NT2/D1 (cell line): ENCODE measurements around the gene ZNF488.

Experiments used
- DNase-seq: peaks from one replicate; pipeline ENCODE4 v3.0.0-alpha.2; 2011; ENCODE audit warnings: low read depth, low spot score
- H3K27me3 ChIP-seq: 2 replicates; pipeline ENCODE4 v1.6.0; 2011; ENCODE audit warnings: mild to moderate bottlenecking; ENCODE audit not compliant: insufficient read length, insufficient read depth
- H3K36me3 ChIP-seq: 2 replicates; pipeline ENCODE4 v1.6.1; 2011; ENCODE audit warnings: mild to moderate bottlenecking, low read length, mixed read lengths; ENCODE audit not compliant: insufficient read depth, insufficient read length
- H3K4me1 ChIP-seq: 2 replicates; pipeline ENCODE4 v1.5.1; 2011; ENCODE audit not compliant: insufficient read depth, insufficient read length
- H3K4me3 ChIP-seq: 2 replicates; pipeline ENCODE4 v1.5.1; 2011; ENCODE audit warnings: low read depth; ENCODE audit not compliant: insufficient read length
- H3K9ac ChIP-seq: 2 replicates; pipeline ENCODE4 v1.6.0; 2011; ENCODE audit warnings: low read depth; ENCODE audit not compliant: insufficient read length
- H3K9me3 ChIP-seq: 2 replicates; pipeline ENCODE4 v1.5.1; 2011; ENCODE audit warnings: mild to moderate bottlenecking, low read length; ENCODE audit not compliant: insufficient read depth
- SUZ12 ChIP-seq: IDR thresholded peaks from 2 replicates; pipeline ENCODE4 v1.6.1; 2011; ENCODE audit not compliant: insufficient read length, insufficient read depth; ENCODE audit errors: extremely low read depth
- YY1 ChIP-seq: IDR thresholded peaks from 2 replicates; pipeline ENCODE4 v1.6.1; 2011; ENCODE audit not compliant: insufficient read length, insufficient read depth
- ZNF274 ChIP-seq: IDR thresholded peaks from 2 replicates; pipeline ENCODE4 v1.6.1; 2011; ENCODE audit warnings: mild to moderate bottlenecking, low read depth, low read length

Gene ZNF488

GRCh38 chr10:47380341-47381102 lies 3.6 kb downstream of the ZNF488 start:
- Histone ChIP-seq H3K9ac (no peak overlapping the region), H3K27me3 (peaks cover 7% of the 10 kb centered on the region), H3K4me3 (no peak overlapping the region), H3K4me1 (peaks cover 2% of the 10 kb centered on the region), H3K36me3 (peaks cover 18% of the 10 kb centered on the region), H3K9me3 (no peaks in the 10 kb centered on the region)
- no peak for TF ChIP-seq SUZ12
- TF ChIP-seq YY1 = no peak
- TF ChIP-seq ZNF274 = no peak
- DNase-seq = no peak

GRCh38 chr10:47379901-47380300 lies 4.2 kb downstream of the ZNF488 start:
- Histone ChIP-seq H3K4me1 (peaks cover 2% of the 10 kb centered on the region), H3K27me3 (peaks cover under 1% of the 10 kb centered on the region), H3K36me3 (peaks cover 18% of the 10 kb centered on the region), H3K9ac (no peak overlapping the region), H3K4me3 (no peak overlapping the region), H3K9me3 (no peaks in the 10 kb centered on the region)
- DNase-seq = no peak
- TF ChIP-seq YY1 = no peak
- no peak for TF ChIP-seq SUZ12
- TF ChIP-seq ZNF274 = no peak

DNA sequence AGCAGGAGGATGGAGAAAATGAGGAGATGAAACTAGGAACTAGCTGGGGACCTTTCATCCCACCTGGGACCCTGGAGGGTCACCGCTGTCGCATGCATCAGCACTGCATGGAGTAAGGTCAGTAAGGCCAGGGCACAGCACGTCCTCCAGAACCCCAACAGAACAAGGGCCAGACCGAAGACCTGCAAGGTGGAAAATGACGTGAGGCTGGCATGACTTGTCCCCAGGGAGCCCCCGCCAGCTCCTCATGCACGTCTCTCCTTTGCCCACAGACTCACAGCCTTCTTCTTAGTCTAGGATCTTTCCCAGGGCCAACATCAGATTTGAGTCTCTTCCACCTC lies 4.7 kb downstream of the ZNF488 start:
- DNase-seq = no peak
- Histone ChIP-seq H3K9me3 (no peaks in the 10 kb centered on the region), H3K27me3 (no peaks in the 10 kb centered on the region), H3K4me3 (no peak overlapping the region), H3K36me3 (peaks cover 23% of the 10 kb centered on the region), H3K9ac (no peak overlapping the region), H3K4me1 (peaks cover 2% of the 10 kb centered on the region)
- TF ChIP-seq SUZ12 (no peak), ZNF274 (no peak), YY1 (no peak)

DNA sequence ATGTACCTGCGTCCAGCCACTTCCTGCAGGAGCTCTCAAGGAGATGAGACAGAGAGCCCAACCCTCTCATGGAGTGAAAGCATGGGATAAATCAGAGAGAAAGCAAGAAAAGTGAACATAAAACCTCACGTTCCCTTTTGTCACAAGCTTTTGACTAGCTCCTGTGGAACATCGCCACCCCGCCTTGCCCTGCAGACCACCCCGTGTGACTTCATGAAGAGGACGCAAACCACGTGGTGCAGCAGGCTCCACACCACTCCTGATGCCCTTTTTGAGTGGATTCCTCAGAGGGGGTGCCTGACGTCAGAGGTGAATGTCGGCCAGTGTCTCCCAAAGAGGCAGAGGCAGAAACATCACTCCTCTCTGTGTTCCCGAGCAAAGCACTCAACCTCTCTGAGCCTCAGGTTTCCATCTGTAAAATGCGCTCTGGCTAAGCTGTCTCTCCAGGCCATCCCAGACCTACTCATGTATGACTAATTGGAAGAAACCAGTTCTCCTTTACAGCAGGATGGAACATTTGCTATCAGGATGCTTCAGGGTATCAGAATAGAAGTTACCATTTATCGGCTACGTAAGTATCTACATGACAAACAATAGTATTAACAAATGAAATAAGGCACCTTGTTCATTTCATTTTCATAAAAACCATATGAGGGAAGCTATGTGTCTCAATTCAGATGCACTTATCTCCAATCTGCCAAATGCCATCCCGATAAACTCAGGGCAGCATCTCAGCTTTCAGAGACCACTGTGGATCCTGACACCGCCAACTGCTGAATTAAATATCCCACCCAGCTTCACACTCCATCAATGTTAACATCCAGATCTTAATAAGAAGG lies 5.3 kb downstream of the ZNF488 start:
- Histone ChIP-seq H3K4me3 (no peak overlapping the region), H3K27me3 (no peaks in the 10 kb centered on the region), H3K9me3 (no peaks in the 10 kb centered on the region), H3K4me1 (peaks cover 2% of the 10 kb centered on the region), H3K36me3 (peaks cover 29% of the 10 kb centered on the region), H3K9ac (no peak overlapping the region)
- DNase-seq = no peak
- no peak for TF ChIP-seq SUZ12
- no peak for TF ChIP-seq ZNF274
- TF ChIP-seq YY1 = no peak

DNA sequence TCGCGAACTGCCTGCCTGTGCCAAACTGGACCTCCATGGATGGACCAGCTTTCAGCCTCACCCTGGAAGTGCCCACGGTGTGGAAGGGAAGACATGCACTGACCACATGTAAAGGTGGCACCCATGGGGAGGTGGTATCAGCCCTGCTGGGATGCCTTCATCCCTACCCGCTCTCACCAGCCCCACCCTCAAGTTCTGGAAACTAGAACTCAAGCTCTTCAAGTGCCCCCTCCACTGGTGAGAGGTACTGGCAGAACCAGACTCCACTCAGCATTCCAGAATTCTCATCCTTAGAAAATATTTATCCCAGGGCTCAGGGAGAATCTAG lies 5.9 kb downstream of the ZNF488 start:
- H3K36me3 ChIP-seq = peaks cover 31% of the 10 kb centered on the region
- no peaks in the 10 kb centered on the region for H3K9me3 ChIP-seq
- TF ChIP-seq SUZ12 (no peak), YY1 (no peak), ZNF274 (no peak)
- no peak overlapping the region for H3K9ac ChIP-seq
- no peak overlapping the region for H3K4me3 ChIP-seq
- no peaks in the 10 kb centered on the region for H3K27me3 ChIP-seq
- DNase-seq = no peak
- H3K4me1 ChIP-seq = peaks cover 2% of the 10 kb centered on the region

GRCh38 chr10:47376522-47377220 lies 7.4 kb downstream of the ZNF488 start:
- no peak for DNase-seq

More at GRCh38 chr10:47376522-47377220, 7.4 kb downstream of the ZNF488 start:
- no peak overlapping the region for H3K9ac ChIP-seq
- peaks cover 29% of the 10 kb centered on the region for H3K36me3 ChIP-seq
- H3K4me1 ChIP-seq = peaks cover 4% of the 10 kb centered on the region
- H3K4me3 ChIP-seq = no peak overlapping the region
- no peaks in the 10 kb centered on the region for H3K9me3 ChIP-seq
- H3K27me3 ChIP-seq = no peaks in the 10 kb centered on the region
- TF ChIP-seq YY1 (no peak), SUZ12 (no peak), ZNF274 (no peak)
